HG03439 (cell line): ENCODE results near the gene AFAP1L2.
"Not testable (repeated sequence)": the region's sequence is repeated elsewhere in the genome, so short reads cannot be mapped to it uniquely, and the experiment has no call there.

Source experiments
- ATAC-seq: cut with Tn5 transposase; IDR thresholded peaks from one replicate; pipeline ENCODE4 v1.9.1; 2021; ENCODE audit warnings: mild to moderate bottlenecking, moderate library complexity; ENCODE audit not compliant: unreplicated experiment

AFAP1L2 gene

DNA sequence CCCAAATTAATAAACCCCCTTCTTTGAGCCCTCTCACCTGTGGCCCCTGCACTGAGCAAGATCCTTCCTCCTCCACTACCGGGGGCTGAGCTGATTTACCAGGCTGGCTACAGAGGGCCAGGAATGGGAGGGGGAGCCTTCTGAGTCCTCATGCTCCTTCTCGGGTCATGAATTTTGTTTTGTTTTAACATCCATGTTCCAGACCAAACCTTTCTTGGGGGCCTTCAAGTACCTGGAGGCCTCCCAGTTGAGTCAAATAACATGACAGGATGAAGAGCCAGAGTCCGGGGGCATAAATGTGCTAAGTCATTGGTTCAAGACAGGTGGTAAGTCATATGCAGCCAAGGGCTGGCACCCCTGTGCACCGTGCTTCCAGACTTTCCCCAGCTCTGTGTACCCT is 39.6 kb downstream of the AFAP1L2 start:
- ATAC-seq: no peak

DNA sequence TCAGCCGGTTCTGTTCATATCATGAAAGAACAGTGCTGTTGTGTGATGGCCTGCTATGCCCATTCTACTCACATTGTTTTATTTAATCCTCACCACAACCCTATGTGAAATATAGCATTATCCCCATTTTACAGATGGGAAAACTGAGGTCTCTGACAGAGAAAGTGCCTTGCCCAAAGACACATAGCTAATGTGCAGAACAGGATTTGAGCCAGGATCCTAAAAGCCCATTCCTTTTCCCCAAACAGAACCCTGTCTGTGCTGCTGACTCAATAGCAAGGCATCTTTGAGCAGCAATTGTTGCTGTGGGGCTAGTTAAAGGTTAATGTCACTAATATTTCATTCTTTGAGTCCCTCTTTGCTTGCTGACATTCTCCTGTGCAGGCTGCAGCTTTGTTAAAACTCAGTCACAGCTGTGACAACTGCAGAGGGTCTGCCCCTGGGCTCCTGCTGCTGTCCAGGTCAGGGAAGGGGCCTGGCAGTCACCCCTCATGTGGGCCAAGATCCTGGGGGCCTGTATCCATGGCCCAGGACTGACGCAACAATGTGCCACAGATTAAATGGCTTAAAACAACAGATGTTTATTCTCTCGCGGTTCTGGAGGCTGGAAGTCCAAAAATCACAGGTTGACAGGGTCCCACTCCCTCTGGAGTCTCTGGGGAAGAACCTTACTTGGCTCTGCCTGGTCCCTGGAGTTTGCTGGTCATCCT is 40.4 kb downstream of the AFAP1L2 start:
- ATAC-seq: no peak

GRCh38 chr10:114362826-114363355 is 41.4 kb downstream of the AFAP1L2 start:
- no peak for ATAC-seq

GRCh38 chr10:114359953-114360345 is 44.4 kb downstream of the AFAP1L2 start:
- no peak for ATAC-seq

- no peak for ATAC-seq
Observed at GRCh38 chr10:114359041-114359952, 45.0 kb downstream of the AFAP1L2 start.

GRCh38 chr10:114357515-114357996 is 46.7 kb downstream of the AFAP1L2 start:
- ATAC-seq: no peak

- ATAC-seq: no peak
Observed at GRCh38 chr10:114356751-114357514, 47.4 kb downstream of the AFAP1L2 start.

DNA sequence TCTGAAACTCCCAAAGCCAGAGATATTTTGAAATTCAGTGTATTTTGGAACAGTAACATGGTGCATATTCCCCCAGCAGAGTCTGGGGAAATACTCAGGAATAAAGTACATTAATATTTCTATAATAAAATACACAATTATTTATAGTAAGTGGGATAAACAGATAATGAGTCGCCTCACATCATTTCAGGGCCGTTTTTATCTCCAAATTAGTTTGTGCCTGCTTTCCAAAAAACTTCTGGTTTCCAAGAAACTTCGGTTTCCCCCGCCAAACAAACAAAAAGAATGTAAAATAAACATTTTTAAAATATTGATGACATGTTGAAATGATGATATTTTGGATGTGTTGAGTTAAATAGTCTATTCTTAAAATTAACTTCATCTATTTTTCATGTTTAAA is 48.2 kb downstream of the AFAP1L2 start:
- no peak for ATAC-seq

DNA sequence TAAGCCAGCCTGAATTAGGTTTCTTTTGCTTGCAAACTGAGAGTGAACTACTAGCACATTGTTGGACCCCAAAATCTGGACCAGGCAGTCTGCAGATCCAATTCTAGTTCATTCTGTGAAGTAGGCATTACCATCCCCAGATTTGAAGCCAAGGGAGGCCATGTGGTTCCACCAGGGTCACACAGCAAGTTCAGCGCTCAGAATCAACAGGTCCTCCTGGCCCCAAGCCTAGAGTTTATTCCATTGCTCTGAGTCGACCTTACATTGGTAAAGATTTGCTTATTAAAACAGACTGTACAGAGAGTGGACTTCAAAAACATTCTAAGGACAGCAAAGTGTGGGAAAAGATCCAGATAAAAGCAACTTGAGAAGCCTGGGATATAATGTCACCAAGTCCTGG is 50.9 kb downstream of the AFAP1L2 start:
- no peak for ATAC-seq

DNA sequence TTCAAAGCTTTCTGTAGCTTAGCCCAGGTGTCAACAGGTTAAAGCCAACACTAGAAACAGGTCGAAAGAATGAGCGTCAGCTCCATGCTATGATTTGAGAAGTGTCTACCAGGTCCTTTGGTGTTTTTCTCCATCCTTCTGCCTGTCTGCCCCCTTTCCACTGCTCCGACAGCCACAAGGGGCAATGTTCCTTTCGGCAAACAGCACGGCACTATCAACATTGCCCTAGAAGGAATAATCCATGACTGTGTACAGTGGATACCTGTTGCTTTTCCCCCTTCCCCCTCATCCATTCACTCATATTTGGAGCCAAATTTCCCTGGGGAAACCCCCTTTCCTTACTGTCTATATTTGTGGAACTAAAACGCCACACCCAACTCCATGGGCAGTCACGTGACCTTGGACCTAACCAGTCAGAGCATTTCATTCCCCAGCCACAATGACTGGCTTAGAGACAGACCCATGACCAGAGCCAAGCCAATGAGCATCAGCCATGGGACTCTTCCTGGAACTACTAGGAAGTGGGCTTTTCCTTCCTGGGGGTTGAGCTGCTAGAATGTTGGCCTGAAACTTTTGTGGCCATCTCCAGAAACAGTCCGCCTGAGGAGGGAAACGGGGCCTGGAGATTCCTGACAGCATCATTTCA is 51.5 kb downstream of the AFAP1L2 start:
- no peak for ATAC-seq

- no peak for ATAC-seq
Observed at GRCh38 chr10:114350751-114351150, 53.6 kb downstream of the AFAP1L2 start.

DNA sequence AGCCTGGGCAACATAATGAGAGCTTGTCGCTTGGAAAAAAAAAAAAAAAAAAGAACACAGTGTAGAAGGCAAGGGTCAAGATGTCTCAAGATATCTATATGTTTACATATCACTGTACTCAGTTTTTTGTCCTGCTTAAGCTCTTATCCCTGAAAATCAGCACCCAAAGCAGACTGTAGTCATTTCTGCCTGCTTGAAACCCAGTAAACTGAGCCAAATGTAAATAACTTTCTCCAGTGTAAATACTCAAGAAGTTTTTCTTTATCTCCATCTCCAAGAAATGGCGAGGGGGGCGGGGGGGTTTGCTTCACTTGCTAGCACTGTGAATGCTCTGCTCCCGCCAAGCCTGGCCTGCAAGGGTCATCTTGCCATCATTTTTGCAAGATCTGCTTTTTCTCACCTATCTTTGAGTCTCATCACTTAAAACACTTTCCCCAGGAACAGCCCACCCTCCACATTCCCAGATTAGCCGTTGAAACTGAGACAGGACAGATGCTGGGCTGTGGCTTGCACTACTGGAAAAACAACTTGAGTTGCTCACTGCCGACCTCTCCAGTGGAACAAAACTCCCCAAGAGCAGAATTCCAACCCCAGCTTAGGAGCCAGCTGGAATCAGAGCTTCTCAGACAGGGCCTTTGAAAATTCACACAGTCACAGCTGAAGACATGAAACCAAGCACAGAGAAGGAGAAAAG is 54.6 kb downstream of the AFAP1L2 start:
- ATAC-seq: no peak

- not testable (repeated sequence) for ATAC-seq
Observed at GRCh38 chr10:114349071-114349470, 55.2 kb downstream of the AFAP1L2 start.

DNA sequence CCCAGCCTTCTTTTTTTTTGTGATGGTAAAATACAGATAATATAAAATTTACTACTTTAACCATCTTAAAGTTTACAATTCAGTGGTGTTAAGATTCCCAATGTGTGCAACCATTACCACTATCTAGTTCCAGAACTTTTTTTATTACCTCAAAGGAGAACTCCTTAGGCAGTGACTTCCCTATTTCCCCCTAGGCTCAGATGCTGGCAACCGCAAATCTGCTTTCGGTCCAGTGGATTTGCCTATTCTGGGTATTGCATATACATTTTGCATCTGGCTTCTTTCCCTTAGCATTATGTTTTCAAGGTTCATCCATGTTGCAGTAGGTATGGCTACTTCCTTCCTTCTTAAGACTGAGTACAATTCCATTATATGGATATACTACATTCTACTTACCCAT is 56.5 kb downstream of the AFAP1L2 start:
- no peak for ATAC-seq

DNA sequence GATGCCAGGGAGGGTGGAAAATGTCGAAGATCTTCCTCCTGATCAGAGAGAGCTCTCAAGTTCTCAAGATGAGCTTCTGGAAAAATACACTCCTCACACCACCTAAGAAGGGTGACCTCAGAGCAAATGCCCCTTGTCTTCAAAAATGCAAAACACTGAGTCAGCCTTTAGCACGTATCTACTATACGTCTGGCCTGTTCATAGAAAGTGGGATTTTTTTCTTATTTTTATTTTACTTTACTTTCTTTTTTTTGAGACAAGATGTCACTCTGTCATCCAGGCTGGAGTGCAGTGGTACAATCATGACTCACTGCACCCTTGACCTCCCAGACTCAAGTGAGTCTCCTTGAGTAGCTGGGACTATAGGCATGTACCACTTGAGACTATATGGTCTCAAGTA is 57.1 kb downstream of the AFAP1L2 start:
- ATAC-seq: no peak

DNA sequence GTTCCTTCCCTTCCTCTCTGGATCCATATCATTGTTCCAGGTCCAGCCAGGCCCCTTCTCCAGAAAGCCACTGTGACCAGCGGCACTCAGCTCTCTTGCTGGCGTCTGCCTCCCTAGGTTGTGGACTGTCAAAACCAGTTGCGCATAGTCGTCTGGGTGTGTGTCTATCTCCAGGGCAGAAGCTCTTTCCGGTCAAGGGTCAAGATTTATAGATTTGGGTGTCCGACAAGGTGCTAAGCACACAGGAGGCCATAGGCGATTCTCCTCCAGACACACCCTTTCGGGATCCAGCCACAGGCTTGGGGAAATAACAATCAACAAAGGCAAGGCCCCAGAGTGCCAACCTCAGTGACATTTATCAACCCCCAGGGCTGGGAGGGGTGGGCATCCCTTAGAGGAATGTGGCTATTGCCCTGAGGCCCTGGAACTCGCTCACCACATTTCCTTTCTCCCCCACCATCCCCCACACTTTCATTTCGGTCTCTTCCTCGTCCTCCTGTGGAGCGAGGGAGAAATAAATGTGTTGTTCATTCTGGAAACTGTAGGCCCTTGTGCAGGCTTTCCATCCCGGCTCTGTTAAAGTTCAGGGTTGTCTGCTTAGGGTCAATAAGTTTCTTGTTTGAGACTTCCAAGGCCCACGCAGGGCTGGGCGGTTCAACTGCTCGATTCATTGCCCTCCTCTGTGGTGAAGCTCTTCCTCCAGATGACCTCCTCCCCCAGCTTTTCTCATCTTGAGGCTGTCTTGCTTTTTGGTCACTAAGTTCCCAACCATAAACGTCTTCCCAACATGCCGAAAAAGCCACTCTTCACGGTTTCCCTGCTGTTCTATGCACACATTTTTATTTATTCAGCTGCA is 57.9 kb downstream of the AFAP1L2 start:
- ATAC-seq: no peak

DNA sequence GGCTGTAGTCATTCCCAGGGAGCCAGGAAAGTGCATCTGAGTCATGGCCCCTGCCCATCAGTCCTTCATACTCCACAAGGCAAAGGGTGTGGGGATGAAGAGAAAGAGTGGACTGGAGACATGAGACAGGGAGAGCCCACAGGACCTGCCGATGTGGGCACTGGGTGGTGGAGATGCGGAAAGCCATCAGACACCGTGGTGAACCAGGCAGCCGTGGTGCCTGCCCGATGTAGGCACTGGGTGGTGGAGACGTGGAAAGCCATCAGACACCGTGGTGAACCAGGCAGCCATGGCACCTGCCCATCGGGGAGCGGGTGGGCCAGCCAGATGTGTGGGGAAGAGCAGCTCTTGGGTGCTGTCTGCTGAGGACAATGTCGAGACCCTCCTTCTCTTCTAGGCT is 58.6 kb downstream of the AFAP1L2 start:
- no peak for ATAC-seq

DNA sequence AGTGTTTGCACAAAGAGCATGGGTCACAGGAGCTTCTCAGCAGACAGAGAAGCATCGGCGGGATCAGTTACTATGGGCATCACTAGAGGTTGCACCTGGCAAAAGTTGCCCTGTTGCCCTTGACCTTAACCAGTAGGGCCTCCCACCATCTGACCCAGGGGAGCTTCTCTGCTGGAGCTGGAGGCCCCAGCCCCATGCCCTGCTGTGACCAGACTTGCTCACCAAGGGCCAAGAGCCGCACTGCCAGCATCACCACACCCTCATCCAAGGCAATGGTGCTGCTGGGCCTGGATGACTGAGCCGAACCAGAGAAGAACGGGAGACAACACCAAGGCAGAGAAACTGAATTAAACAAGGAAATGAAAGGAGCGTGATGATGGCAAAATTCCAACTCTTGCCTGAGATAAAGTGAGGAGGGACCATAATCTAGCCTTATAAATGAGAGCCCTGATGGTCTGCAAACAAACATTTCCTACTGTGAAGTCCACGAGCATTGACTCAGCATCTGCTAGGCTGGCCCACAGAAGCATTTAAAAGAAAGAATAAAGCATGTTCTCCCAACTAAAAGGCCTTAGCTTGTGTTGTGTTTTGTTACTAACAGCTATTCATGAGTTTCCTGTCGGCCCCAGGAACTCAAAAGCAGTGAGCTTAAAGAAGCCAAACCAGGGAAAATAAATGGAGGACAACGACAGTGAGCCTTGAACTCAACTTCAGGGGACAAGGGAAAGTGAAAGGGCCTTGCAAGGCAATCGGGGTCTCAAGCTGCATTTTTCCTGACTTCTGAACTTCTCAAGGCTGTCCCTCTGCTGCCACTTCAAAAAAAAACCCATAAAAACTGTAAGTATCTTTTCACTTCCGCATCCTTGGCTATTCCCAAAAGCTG is 60.4 kb downstream of the AFAP1L2 start:
- ATAC-seq: no peak
